ENCODE data around the gene RNASE13. TPM values are rescaled to one million over a fixed set of nuclear protein-coding genes. Genes with fewer than 3 reads are reported as not detected.
A peak's percentile ranks its signal among the peaks of the same experiment; 100 is the strongest.
"Not testable (repeated sequence)": the region's sequence is repeated elsewhere in the genome, so short reads cannot be mapped to it uniquely, and the experiment has no call there.

Gene RNASE13
- total RNA-seq, 4 donors from 2014 or later: 0.29 TPM; not detected in 3

DNA sequence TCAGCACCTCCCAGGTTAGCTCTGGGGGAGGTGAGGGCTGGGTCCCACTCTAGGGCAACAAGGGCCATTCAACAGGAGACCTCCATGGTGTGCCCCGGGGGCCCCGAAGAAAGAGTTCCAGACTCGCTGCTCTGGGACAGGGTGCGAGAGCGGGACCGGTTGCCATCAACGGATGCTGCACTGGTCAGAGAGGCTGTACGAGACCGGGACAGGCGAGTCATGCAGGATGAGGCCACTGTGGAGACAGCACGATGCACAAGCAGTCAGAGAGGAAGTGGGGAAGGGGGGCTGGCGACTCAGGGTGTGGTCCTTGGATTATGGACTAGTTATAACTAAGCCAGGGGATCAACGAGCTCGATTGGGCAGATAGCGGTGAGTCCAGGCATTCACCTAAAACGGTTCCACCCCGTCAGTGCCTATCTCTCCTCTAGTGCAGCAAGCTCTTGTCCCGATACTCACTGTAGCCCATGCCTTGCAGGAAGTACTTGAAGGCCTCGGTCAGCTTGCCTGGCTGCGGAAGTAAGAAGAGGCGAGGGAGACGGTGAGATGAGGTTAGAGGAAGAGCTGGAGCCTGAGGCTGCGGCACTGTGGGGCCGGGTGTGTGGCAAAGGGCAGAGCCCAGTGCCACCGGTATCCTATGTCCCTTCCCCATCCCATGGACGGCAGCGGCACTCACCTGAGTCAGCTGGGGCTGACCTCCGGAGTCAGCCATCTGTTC lies 16.9 kb downstream of the RNASE13 start:
- peak in 1 of 2 donors; percentile 71 for DNase-seq (ENCODE audit: low spot score in 2 of 2)
- TF ChIP-seq EP300 (IDR thresholded peaks at IDR 0.05) (no peak), POLR2A (IDR thresholded peaks at IDR 0.05) (no peak), POLR2AphosphoS5 (IDR thresholded peaks at IDR 0.05) (no peak), CTCF (IDR thresholded peaks at IDR 0.05) (no peak)
- 75% methylated on average over 28 of the region's 28 CpGs for WGBS
- Histone ChIP-seq H3K9me3 (no peaks in the 10 kb centered on the region), H3K27ac (no peak overlapping the region), H3K4me3 (no peak overlapping the region), H3K4me1 (peaks cover 27% of the 10 kb centered on the region), H3K27me3 (no peaks in the 10 kb centered on the region), H3K36me3 (peaks cover 50% of the 10 kb centered on the region)

- no peaks in the 10 kb centered on the region for H3K9me3 ChIP-seq
- peaks cover 17% of the 10 kb centered on the region for H3K4me1 ChIP-seq
- no peaks in the 10 kb centered on the region for H3K27me3 ChIP-seq
- H3K4me3 ChIP-seq: no peak overlapping the region
- H3K27ac ChIP-seq: no peak overlapping the region
- TF ChIP-seq POLR2A (IDR thresholded peaks at IDR 0.05) (no peak), EP300 (IDR thresholded peaks at IDR 0.05) (no peak), CTCF (IDR thresholded peaks at IDR 0.05) (no peak), POLR2AphosphoS5 (IDR thresholded peaks at IDR 0.05) (no peak)
- DNase-seq (ENCODE audit: low spot score in 2 of 2): peak in 1 of 2 donors; percentile 74
- WGBS: 60% methylated on average over 9 of the region's 9 CpGs
- H3K36me3 ChIP-seq: peaks cover 47% of the 10 kb centered on the region
These were observed 18.0 kb downstream of the RNASE13 start for GRCh38 chr14:21016413-21017190.

DNA sequence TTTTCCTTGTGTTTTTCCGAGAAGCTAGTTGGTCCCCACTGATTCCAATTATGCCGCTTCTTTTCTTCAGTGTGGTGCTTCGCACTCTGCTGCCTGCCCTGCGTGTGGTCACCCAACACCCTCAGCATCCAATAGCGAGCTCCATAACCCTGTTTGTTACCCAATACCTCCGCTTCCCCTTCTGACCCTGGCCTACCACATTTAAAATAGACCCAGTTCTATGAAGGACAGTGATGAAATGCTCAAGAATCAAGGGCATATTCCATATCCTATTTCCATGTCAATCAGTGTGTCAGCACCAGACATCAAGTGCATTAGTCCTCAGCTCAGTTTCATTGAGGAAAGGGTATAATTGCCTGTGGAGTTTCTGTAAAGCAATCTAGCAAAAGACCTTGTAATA lies 19.3 kb downstream of the RNASE13 start:
- 68% methylated on average over 6 of the region's 6 CpGs for WGBS

DNA sequence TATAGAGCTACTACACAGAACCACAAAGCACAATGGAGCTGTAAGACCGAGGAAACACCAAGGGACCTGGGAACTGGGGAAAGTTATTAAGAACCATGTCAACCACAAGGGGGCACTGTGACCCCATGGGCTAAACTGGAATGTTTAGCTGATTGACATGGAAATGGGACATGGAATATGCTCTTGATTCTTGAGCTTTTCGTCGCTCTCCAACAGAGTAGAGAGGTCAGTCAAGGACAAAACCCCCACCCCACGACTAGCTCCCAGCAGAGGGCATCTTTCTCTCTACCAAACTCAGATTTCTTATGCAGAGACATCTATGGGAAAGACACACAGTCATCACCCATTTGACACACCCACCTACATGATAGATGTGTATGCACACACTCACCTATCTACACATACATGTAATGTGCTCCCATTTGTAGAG lies 19.8 kb downstream of the RNASE13 start:
- Histone ChIP-seq H3K4me3 (no peak overlapping the region), H3K9me3 (no peaks in the 10 kb centered on the region), H3K27me3 (no peaks in the 10 kb centered on the region), H3K27ac (no peak overlapping the region), H3K4me1 (peaks cover 9% of the 10 kb centered on the region), H3K36me3 (peaks cover 29% of the 10 kb centered on the region)
- TF ChIP-seq POLR2AphosphoS5 (IDR thresholded peaks at IDR 0.05) (peak in 2 of 3 donors; percentile 43 to 57), CTCF (IDR thresholded peaks at IDR 0.05) (peak; percentile 85 to 91), POLR2A (IDR thresholded peaks at IDR 0.05) (no peak)
- peak; percentile 90 to 93 for DNase-seq (ENCODE audit: low spot score in 2 of 2)
- WGBS: 0% methylated on average over 4 of the region's 4 CpGs

More for the DNA sequence above, 19.3 kb downstream of the RNASE13 start:
- Histone ChIP-seq H3K4me1 (peaks cover 10% of the 10 kb centered on the region), H3K36me3 (peaks cover 35% of the 10 kb centered on the region), H3K4me3 (no peak overlapping the region), H3K9me3 (no peaks in the 10 kb centered on the region), H3K27me3 (no peaks in the 10 kb centered on the region), H3K27ac (no peak overlapping the region)
- TF ChIP-seq POLR2A (IDR thresholded peaks at IDR 0.05) (no peak), EP300 (IDR thresholded peaks at IDR 0.05) (no peak), POLR2AphosphoS5 (IDR thresholded peaks at IDR 0.05) (no peak), CTCF (IDR thresholded peaks at IDR 0.05) (no peak)
- peak in 1 of 2 donors; percentile 20 for DNase-seq (ENCODE audit: low spot score in 2 of 2)

- TF ChIP-seq POLR2AphosphoS5 (IDR thresholded peaks at IDR 0.05) (no peak), POLR2A (IDR thresholded peaks at IDR 0.05) (no peak), CTCF (IDR thresholded peaks at IDR 0.05) (no peak), EP300 (IDR thresholded peaks at IDR 0.05) (no peak)
- Histone ChIP-seq H3K27ac (no peak overlapping the region), H3K4me3 (no peak overlapping the region), H3K36me3 (peaks cover 1% of the 10 kb centered on the region), H3K4me1 (peaks cover 9% of the 10 kb centered on the region), H3K9me3 (no peaks in the 10 kb centered on the region), H3K27me3 (no peaks in the 10 kb centered on the region)
- DNase-seq (ENCODE audit: low spot score in 2 of 2): peak in 1 of 2 donors; percentile 1
- WGBS: 83% methylated on average over 1 of the region's 1 CpG
These were observed 23.5 kb downstream of the RNASE13 start for GRCh38 chr14:21011136-21011535.

GRCh38 chr14:21009721-21010120 lies 24.9 kb downstream of the RNASE13 start:
- not testable (repeated sequence) for H3K9me3 ChIP-seq; DNase-seq (ENCODE audit: low spot score in 2 of 2); H3K36me3 ChIP-seq; H3K27ac ChIP-seq; H3K27me3 ChIP-seq; H3K4me3 ChIP-seq; H3K4me1 ChIP-seq
- 83% methylated on average over 3 of the region's 3 CpGs for WGBS

Data from suprapubic skin (tissue), 4 donors.